ENCODE data around the gene FOXK1. TPM values are rescaled to one million over a fixed set of nuclear protein-coding genes. Genes with fewer than 3 reads are reported as not detected.

The FOXK1 gene
- total RNA-seq, 4 donors from 2014 or later: 9.6 to 35.0 (median 12.5) TPM

GRCh38 chr7:4657640-4658417 lies 24.3 kb upstream of the FOXK1 start:
- no peak for TF ChIP-seq CTCF (IDR thresholded peaks at IDR 0.05; ENCODE audit: low read depth)

- no peak for TF ChIP-seq CTCF (IDR thresholded peaks at IDR 0.05; ENCODE audit: low read depth)
These were observed 22.4 kb upstream of the FOXK1 start for GRCh38 chr7:4659551-4660286.

- no peak for TF ChIP-seq CTCF (IDR thresholded peaks at IDR 0.05; ENCODE audit: low read depth)
These were observed 20.2 kb upstream of the FOXK1 start for GRCh38 chr7:4661871-4662270.

GRCh38 chr7:4663239-4664018 lies 18.7 kb upstream of the FOXK1 start:
- no peak for TF ChIP-seq CTCF (IDR thresholded peaks at IDR 0.05; ENCODE audit: low read depth)

GRCh38 chr7:4665661-4666060 lies 16.4 kb upstream of the FOXK1 start:
- TF ChIP-seq CTCF (IDR thresholded peaks at IDR 0.05; ENCODE audit: low read depth): no peak

- no peak for TF ChIP-seq CTCF (IDR thresholded peaks at IDR 0.05; ENCODE audit: low read depth)
These were observed 14.2 kb upstream of the FOXK1 start for GRCh38 chr7:4667776-4668509.
